ENCODE data around the gene HACD3. TPM values are rescaled to one million over a fixed set of nuclear protein-coding genes. Genes with fewer than 3 reads are reported as not detected.

HACD3 gene
- total and polyA plus RNA-seq, 4 donors = 147 to 239 (median 168) TPM

DNA sequence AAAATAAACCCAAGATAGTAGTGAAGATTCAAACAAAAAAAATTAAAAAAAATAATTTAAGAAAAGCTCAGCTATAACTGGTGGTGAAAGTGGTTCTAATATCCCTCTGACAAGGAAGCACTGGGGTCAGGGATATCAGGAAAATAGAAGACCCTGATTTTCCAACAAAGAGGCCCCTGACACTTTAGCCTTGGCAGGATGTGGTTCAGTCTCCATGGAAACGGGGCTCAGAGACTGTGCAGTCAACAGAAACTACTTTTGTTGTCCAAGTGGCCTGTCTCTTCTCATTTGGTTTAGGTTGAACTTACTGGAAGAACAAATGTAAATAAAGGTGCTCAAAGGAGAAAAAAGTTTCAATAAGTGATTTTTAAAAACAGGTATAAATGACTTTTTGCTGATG is 53.4 kb downstream of the HACD3 start:
- H3K27ac ChIP-seq (ENCODE audit: low read depth, low read length) = peak overlapping the region; percentile 43
- H3K36me3 ChIP-seq (ENCODE audit: control insufficient read depth, insufficient read depth, low read length) = peaks cover 19% of the 10 kb centered on the region
- peak in 5 of 6 donors; percentile 7 to 61 (median 25) for DNase-seq (ENCODE audit: low read depth in 4 of 6, low spot score in 6 of 6)
- no peaks in the 10 kb centered on the region for H3K9me3 ChIP-seq (ENCODE audit: control insufficient read depth, insufficient read depth, low read length)
- H3K27me3 ChIP-seq (ENCODE audit: control insufficient read depth, insufficient read depth, low read length) = no peaks in the 10 kb centered on the region
- H3K4me3 ChIP-seq (ENCODE audit: low read depth, low read length) = no peak overlapping the region
- H3K4me1 ChIP-seq (ENCODE audit: control insufficient read depth, insufficient read depth, low read length) = no peaks in the 10 kb centered on the region
- WGBS (ENCODE audit: insufficient coverage) = 18% methylated on average over 1 of the region's 1 CpG

DNA sequence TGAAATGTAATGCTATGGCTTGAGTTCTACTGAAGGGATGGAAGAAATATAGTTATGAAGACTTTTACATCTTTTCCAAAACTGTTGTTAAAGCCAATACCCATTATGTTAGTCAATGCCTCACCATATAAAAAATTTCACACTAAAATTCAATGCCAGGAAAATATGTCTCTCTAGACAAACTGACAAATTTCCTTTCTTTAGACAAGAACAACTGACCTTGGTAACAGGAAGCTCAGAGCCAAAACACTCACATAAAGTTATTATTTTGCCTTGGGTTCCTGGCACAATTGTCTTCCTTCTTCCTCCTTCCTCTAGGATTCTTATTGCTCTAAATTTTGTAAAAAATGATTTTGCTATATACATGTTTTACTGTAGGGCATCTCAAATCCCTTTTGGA is 54.0 kb downstream of the HACD3 start:
- peaks cover 22% of the 10 kb centered on the region for H3K36me3 ChIP-seq (ENCODE audit: control insufficient read depth, insufficient read depth, low read length)
- H3K4me3 ChIP-seq (ENCODE audit: low read depth, low read length) = no peak overlapping the region
- no peaks in the 10 kb centered on the region for H3K27me3 ChIP-seq (ENCODE audit: control insufficient read depth, insufficient read depth, low read length)
- no peak for DNase-seq (ENCODE audit: low read depth in 4 of 6, low spot score in 6 of 6)
- no peaks in the 10 kb centered on the region for H3K9me3 ChIP-seq (ENCODE audit: control insufficient read depth, insufficient read depth, low read length)
- H3K27ac ChIP-seq (ENCODE audit: low read depth, low read length) = no peak overlapping the region
- no peaks in the 10 kb centered on the region for H3K4me1 ChIP-seq (ENCODE audit: control insufficient read depth, insufficient read depth, low read length)

DNA sequence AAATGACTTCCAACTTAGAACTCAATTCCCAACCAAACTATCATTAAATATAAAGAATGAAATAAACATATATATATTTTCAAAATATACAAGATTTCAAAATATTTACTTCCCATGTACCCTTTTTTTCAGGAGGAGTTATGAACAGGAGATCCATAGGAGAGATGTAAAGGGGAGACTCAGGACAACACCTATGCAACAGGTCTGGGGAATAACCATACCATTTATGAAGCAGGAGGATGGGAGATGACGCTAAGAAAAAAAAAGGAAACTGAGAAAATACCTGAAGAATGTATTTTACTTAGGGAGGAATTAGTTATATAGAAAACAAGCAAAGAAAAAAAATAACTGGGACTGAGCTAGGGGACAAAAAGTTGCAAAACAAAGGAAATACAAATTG is 56.8 kb downstream of the HACD3 start:
- peaks cover 23% of the 10 kb centered on the region for H3K36me3 ChIP-seq (ENCODE audit: control insufficient read depth, insufficient read depth, low read length)

DNA sequence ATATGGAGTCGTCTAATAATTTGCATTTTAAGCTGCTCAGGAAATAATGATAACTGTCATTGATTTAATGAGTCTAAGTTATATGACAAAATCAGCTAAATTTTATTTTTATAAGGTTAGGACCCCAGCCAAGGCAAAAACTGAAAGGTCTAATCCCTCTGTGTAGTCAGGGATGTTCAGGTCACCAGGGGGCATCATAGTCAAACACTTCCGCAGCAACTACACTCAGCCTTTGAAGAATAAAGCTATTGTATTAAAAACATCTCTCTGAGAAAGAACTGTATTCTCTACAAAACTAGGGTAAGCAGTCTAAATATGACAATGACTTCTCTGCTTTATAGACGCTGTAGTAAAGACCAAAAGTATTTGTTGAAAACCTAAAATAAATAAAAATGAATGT is 65.7 kb downstream of the HACD3 start:
- Histone ChIP-seq H3K36me3 (ENCODE audit: control insufficient read depth, insufficient read depth, low read length) (peaks cover 26% of the 10 kb centered on the region), H3K4me3 (ENCODE audit: low read depth, low read length) (no peak overlapping the region), H3K9me3 (ENCODE audit: control insufficient read depth, insufficient read depth, low read length) (no peaks in the 10 kb centered on the region), H3K27me3 (ENCODE audit: control insufficient read depth, insufficient read depth, low read length) (no peaks in the 10 kb centered on the region), H3K4me1 (ENCODE audit: control insufficient read depth, insufficient read depth, low read length) (no peaks in the 10 kb centered on the region), H3K27ac (ENCODE audit: low read depth, low read length) (no peak overlapping the region)
- DNase-seq (ENCODE audit: low read depth in 4 of 6, low spot score in 6 of 6) = peak in 2 of 6 donors; percentile 29 to 76
- no CpG with 5 or more reads among the region's 3 CpGs for WGBS (ENCODE audit: insufficient coverage)

More for the DNA sequence above, 56.8 kb downstream of the HACD3 start:
- H3K9me3 ChIP-seq (ENCODE audit: control insufficient read depth, insufficient read depth, low read length) = no peaks in the 10 kb centered on the region
- no peak for DNase-seq (ENCODE audit: low read depth in 4 of 6, low spot score in 6 of 6)
- H3K27me3 ChIP-seq (ENCODE audit: control insufficient read depth, insufficient read depth, low read length) = no peaks in the 10 kb centered on the region
- WGBS (ENCODE audit: insufficient coverage) = 100% methylated on average over 1 of the region's 1 CpG
- no peak overlapping the region for H3K27ac ChIP-seq (ENCODE audit: low read depth, low read length)
- no peak overlapping the region for H3K4me3 ChIP-seq (ENCODE audit: low read depth, low read length)
- H3K4me1 ChIP-seq (ENCODE audit: control insufficient read depth, insufficient read depth, low read length) = no peaks in the 10 kb centered on the region

DNA sequence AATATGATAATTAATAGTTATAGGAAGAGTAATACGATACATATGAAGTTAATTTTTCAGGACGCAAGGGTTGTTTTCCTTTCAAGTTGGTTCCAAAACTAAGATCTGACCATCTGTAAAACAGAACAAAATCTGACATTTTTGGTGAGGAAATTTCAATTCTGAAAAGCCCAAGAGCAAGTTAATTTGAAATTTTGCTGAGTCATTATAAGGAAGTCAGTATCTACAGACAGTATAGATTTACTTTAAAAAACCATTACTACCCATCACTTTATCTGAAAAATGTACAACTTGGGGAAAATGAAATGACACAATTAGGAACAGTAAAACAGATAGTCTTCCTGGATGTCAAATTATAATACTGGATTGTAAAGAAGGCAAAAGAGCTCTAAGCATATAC is 68.2 kb downstream of the HACD3 start:
- Histone ChIP-seq H3K4me3 (ENCODE audit: low read depth, low read length) (no peak overlapping the region), H3K9me3 (ENCODE audit: control insufficient read depth, insufficient read depth, low read length) (no peaks in the 10 kb centered on the region), H3K4me1 (ENCODE audit: control insufficient read depth, insufficient read depth, low read length) (no peaks in the 10 kb centered on the region), H3K27me3 (ENCODE audit: control insufficient read depth, insufficient read depth, low read length) (no peaks in the 10 kb centered on the region), H3K27ac (ENCODE audit: low read depth, low read length) (no peak overlapping the region), H3K36me3 (ENCODE audit: control insufficient read depth, insufficient read depth, low read length) (peaks cover 22% of the 10 kb centered on the region)
- DNase-seq (ENCODE audit: low read depth in 4 of 6, low spot score in 6 of 6) = no peak
- no CpG with 5 or more reads among the region's 2 CpGs for WGBS (ENCODE audit: insufficient coverage)

DNA sequence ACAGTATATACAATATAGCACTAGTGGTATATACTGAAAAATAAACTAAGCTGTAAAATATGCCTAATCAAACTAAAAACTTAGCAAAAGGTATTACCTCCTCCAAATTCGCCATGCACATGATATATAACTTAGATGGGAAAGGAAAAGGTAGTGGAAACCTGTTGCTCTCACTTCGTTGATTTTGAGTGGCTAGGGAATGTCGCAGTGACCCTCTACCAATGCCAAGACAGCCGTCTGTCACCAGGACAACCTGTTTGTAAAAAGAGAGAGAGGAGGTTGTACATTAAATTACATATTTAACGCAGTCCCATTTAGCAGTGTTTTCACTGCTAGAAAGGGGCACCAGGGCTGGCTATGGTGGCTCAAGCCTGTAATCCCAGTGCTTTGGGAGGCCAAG is 69.4 kb downstream of the HACD3 start:
- DNase-seq (ENCODE audit: low read depth in 4 of 6, low spot score in 6 of 6) = no peak
- no peaks in the 10 kb centered on the region for H3K27me3 ChIP-seq (ENCODE audit: control insufficient read depth, insufficient read depth, low read length)
- H3K36me3 ChIP-seq (ENCODE audit: control insufficient read depth, insufficient read depth, low read length) = peaks cover 25% of the 10 kb centered on the region
- H3K4me3 ChIP-seq (ENCODE audit: low read depth, low read length) = no peak overlapping the region
- 100% methylated on average over 3 of the region's 5 CpGs for WGBS (ENCODE audit: insufficient coverage)
- no peaks in the 10 kb centered on the region for H3K4me1 ChIP-seq (ENCODE audit: control insufficient read depth, insufficient read depth, low read length)
- no peaks in the 10 kb centered on the region for H3K9me3 ChIP-seq (ENCODE audit: control insufficient read depth, insufficient read depth, low read length)
- H3K27ac ChIP-seq (ENCODE audit: low read depth, low read length) = no peak overlapping the region

DNA sequence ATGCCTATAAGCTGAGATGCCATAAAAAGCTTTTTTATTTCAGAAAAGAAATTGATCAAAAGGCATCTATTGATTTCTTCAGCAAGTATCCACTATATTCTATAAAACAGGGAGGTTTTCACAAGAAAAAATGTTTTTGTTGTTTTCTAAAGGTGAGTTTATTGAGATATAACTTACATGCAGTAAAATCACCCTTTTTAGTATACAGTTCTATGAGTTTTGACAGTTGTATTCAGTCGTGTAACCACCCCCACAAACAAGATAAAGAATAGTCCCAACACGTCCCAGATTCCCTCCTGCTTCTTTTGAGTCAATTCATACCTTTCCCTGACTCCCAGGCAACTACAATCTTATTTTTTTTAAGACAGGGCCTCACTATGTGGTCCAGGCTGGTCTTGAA is 72.9 kb downstream of the HACD3 start:
- Histone ChIP-seq H3K9me3 (ENCODE audit: control insufficient read depth, insufficient read depth, low read length) (no peaks in the 10 kb centered on the region), H3K36me3 (ENCODE audit: control insufficient read depth, insufficient read depth, low read length) (peaks cover 22% of the 10 kb centered on the region), H3K27ac (ENCODE audit: low read depth, low read length) (no peak overlapping the region), H3K4me1 (ENCODE audit: control insufficient read depth, insufficient read depth, low read length) (no peaks in the 10 kb centered on the region), H3K4me3 (ENCODE audit: low read depth, low read length) (no peak overlapping the region), H3K27me3 (ENCODE audit: control insufficient read depth, insufficient read depth, low read length) (no peaks in the 10 kb centered on the region)
- DNase-seq (ENCODE audit: low read depth in 4 of 6, low spot score in 6 of 6) = no peak
- whole genome bisulfite sequencing (ENCODE audit: insufficient coverage) = 63% methylated on average over 2 of the region's 2 CpGs

DNA sequence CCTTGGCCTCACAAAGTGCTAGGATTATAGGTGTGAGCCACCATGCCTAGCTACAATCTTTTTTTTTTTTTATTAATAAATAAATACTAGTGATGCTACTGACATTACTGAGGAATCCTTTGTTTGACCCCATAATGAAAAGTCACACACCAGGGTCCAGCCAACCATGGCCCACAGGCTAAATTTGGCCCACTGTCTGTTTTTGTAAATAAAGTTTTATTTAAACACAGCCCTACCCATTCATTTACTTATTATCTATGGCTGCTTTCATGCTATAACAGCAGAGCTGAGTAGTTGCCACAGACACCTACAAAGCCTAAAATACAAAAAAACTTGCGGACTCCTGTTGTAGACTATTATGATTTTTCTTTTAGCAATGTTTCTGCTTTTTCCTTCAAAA is 73.3 kb downstream of the HACD3 start:
- Histone ChIP-seq H3K4me1 (ENCODE audit: control insufficient read depth, insufficient read depth, low read length) (no peaks in the 10 kb centered on the region), H3K27ac (ENCODE audit: low read depth, low read length) (no peak overlapping the region), H3K4me3 (ENCODE audit: low read depth, low read length) (no peak overlapping the region), H3K9me3 (ENCODE audit: control insufficient read depth, insufficient read depth, low read length) (no peaks in the 10 kb centered on the region), H3K36me3 (ENCODE audit: control insufficient read depth, insufficient read depth, low read length) (peaks cover 22% of the 10 kb centered on the region), H3K27me3 (ENCODE audit: control insufficient read depth, insufficient read depth, low read length) (no peaks in the 10 kb centered on the region)
- no peak for DNase-seq (ENCODE audit: low read depth in 4 of 6, low spot score in 6 of 6)
- no CpG with 5 or more reads among the region's 1 CpG for WGBS (ENCODE audit: insufficient coverage)

DNA sequence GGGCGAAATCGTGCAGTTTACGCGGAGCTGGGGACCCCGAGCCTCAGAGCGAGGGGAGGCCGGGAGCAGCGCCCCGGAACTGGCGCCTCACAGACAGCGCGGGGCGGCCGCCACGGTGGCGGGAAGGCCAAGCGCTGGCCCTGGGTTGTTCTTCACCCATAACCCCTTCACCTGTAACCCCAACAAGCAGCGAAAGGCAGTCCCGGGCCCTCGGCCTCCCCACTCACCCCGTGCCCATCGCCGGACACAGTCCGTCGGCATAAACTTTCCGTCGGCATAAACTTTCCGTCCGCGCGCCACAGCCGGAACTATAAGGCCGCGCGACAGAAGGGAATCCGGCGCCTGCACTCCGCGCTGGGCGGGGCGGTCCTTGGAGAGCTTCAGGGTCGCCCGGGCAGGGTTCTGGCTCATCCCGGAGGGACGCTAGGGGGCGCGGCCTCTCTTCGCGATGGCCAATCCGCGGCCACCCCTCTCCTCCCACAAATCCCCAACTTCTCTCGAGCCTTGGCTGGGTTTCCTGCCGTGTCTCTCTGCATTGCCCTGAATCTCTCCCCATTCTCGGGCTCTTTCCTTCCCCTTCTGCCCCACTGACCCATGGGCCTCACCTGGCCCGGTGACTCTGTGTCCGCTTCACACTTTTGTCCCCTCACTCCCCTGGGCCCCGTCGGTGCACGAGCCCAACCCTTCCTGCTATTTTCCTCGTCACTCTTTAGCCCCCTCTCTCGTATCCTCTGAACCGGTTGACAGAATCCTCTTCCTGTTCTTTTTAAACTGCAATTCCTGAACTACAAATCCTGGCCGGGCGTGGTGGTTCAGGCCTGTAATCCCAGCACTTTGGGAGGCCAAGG is 80.8 kb downstream of the HACD3 start, which contains the start of gene INTS14:
Gene INTS14, minus strand, starts transcription at position 261 of the 848 bp plus-strand sequence. CDS start 3,751 bp downstream, outside the sequence.
- H3K4me1 ChIP-seq (ENCODE audit: control insufficient read depth, insufficient read depth, low read length) = peaks cover 23% of the 10 kb centered on the region
- WGBS (ENCODE audit: insufficient coverage) = under 1% methylated on average over 64 of the region's 64 CpGs
- peak within 1 kb of the TSS; percentile 98 for H3K27ac ChIP-seq (ENCODE audit: low read depth, low read length)
- H3K36me3 ChIP-seq (ENCODE audit: control insufficient read depth, insufficient read depth, low read length) = no peaks in the 10 kb centered on the region
- no peaks in the 10 kb centered on the region for H3K9me3 ChIP-seq (ENCODE audit: control insufficient read depth, insufficient read depth, low read length)
- H3K4me3 ChIP-seq (ENCODE audit: low read depth, low read length) = peak within 1 kb of the TSS; percentile 92
- no peaks in the 10 kb centered on the region for H3K27me3 ChIP-seq (ENCODE audit: control insufficient read depth, insufficient read depth, low read length)
- peak; percentile 88 to 98 (median 94) for DNase-seq (ENCODE audit: low read depth in 4 of 6, low spot score in 6 of 6)

Data from spinal cord (tissue), 10 donors.